ENCODE measurements around the gene ACOX3. TPM values are rescaled to one million over a fixed set of nuclear protein-coding genes. Genes with fewer than 3 reads are reported as not detected.
A peak's percentile ranks its signal among the peaks of the same experiment; 100 is the strongest.

Gene ACOX3
- total and polyA plus RNA-seq, 2 of the 8 experiments (the other 6 are each of a cell fraction or from before 2014, with no cell fraction given) = 2.5 to 9.9 TPM

GRCh38 chr4:8359193-8359592 lies 81.3 kb downstream of the ACOX3 start:
- H3K56ac ChIP-seq (replicated peaks; ENCODE audit: insufficient read length, low read depth, low read length) = no peak overlapping the region
- H3K4me3 ChIP-seq (ENCODE audit: extremely low read depth in 1 of 4, insufficient read depth in 2 of 4, low read depth in 3 of 4, low read length in 4 of 4) = no peak overlapping the region
- H3K4me2 ChIP-seq (ENCODE audit: insufficient read depth in 1 of 2, low read depth in 2 of 2, low read length in 2 of 2) = peak overlapping the region in 1 of 2 experiments; percentile 62; a peak in 1 of 4 replicates
- H2BK20ac ChIP-seq (ENCODE audit: low read length) = peak overlapping the region; percentile 94; the same call in 1 of the 2 replicates
- H3K23ac ChIP-seq (ENCODE audit: insufficient read length) = no peak overlapping the region
- H2BK120ac ChIP-seq (replicated peaks; ENCODE audit: low read depth, low read length) = no peak overlapping the region
- 86% methylated on average over 5 of the region's 5 CpGs; no CpG with 5 or more reads in 1 of the 2 experiments for WGBS, 2 experiments (ENCODE audit: extremely low coverage in 1 of 2, insufficient coverage in 1 of 2, insufficient read length in 1 of 2, insufficient replicate concordance in 2 of 2, low coverage in 1 of 2, low lambda C conversion rate in 2 of 2, missing lambda C conversion rate in 1 of 2)
- TF ChIP-seq HDAC6 (IDR thresholded peaks at IDR 0.05; ENCODE audit: low read depth, low read length) (peak; percentile 88), CEBPB (IDR thresholded peaks at IDR 0.05; ENCODE audit: low read depth, low read length) (0 out of 2 replicates have a peak, but pooled peaks have one; percentile 17), CHD2 (IDR thresholded peaks at IDR 0.05; ENCODE audit: low read length) (no peak), RNF2 (IDR thresholded peaks at IDR 0.05; ENCODE audit: borderline replicate concordance, low read depth, low read length, missing control alignments, poor library complexity, severe bottlenecking) (peak; percentile 31), RXRA (IDR thresholded peaks at IDR 0.05; ENCODE audit: insufficient read depth, low read depth, low read length) (0 out of 2 replicates have a peak, but pooled peaks have one; percentile 23), RBBP5 (IDR thresholded peaks at IDR 0.05; ENCODE audit: borderline replicate concordance, low read depth, low read length) (no peak), TCF12 (IDR thresholded peaks at IDR 0.05; ENCODE audit: low read depth, low read length) (peak; percentile 72; the same call in 1 of the 2 replicates), POLR2AphosphoS5 (IDR thresholded peaks at IDR 0.05; ENCODE audit: low read depth, low read length) (peak; percentile 95)
- peaks cover 10 to 16% of the 10 kb centered on the region in 2 experiments for H3K9me3 ChIP-seq (ENCODE audit: insufficient read depth in 2 of 2, low read depth in 1 of 2, low read length in 1 of 2)
- H3K4me1 ChIP-seq (replicated peaks in 1 of 4; ENCODE audit: control insufficient read depth in 3 of 4, insufficient read depth in 4 of 4, low read length in 3 of 4) = peaks cover 8 to 25% (median 14%) of the 10 kb centered on the region in 4 experiments; a peak in 6 of 7 replicates
- H4K20me1 ChIP-seq (replicated peaks in 1 of 2; ENCODE audit: control insufficient read depth in 1 of 2, insufficient read depth in 2 of 2, low read length in 2 of 2) = no peaks in the 10 kb centered on the region
- H2BK5ac ChIP-seq (ENCODE audit: low read depth, low read length) = no peak overlapping the region
- peak overlapping the region; percentile 35 for H4K91ac ChIP-seq (replicated peaks; ENCODE audit: insufficient read length, low read length)
- H4K5ac ChIP-seq (ENCODE audit: insufficient read length, low read depth, low read length) = no peak overlapping the region
- H3K14ac ChIP-seq (ENCODE audit: insufficient read length) = no peak overlapping the region
- H3K36me3 ChIP-seq (ENCODE audit: control insufficient read depth in 2 of 4, insufficient read depth in 4 of 4, low read length in 3 of 4) = peaks cover 0 to 3% (median 0%) of the 10 kb centered on the region in 4 experiments; a peak in 3 of 8 replicates
- no peak overlapping the region for H4K8ac ChIP-seq (ENCODE audit: extremely low read depth, insufficient read depth, low read length)
- DNase-seq (ENCODE audit: low read depth in 1 of 2, low spot score in 2 of 2) = no peak
- H3K27me3 ChIP-seq (replicated peaks in 1 of 4; ENCODE audit: control insufficient read depth in 3 of 4, extremely low read depth in 1 of 4, insufficient read depth in 3 of 4, low read length in 3 of 4) = peaks cover 0 to 17% (median under 1%) of the 10 kb centered on the region in 4 experiments; a peak in 5 of 7 replicates
- H2AFZ ChIP-seq (ENCODE audit: low read length) = no peak overlapping the region
- H3K4ac ChIP-seq (replicated peaks; ENCODE audit: insufficient read length, low read depth, low read length) = no peak overlapping the region
- POLR2A ChIA-PET (ENCODE audit: partially characterized antibody) = no interaction called here
- 0 out of 2 replicates have a peak overlapping the region, but pooled peaks have one; percentile 39 for H2BK12ac ChIP-seq (ENCODE audit: low read depth, low read length)
- H3K18ac ChIP-seq (ENCODE audit: extremely low read depth, low read length) = no peak overlapping the region; the same call in 1 of the 2 replicates
- CTCF ChIA-PET (ENCODE audit: partially characterized antibody) = no interaction called here
- no peak for FAIRE-seq
- H3K79me2 ChIP-seq (ENCODE audit: control insufficient read depth in 1 of 2, insufficient read depth in 2 of 2, low read length in 2 of 2) = no peaks in the 10 kb centered on the region
- H2AK5ac ChIP-seq (ENCODE audit: low read depth, low read length) = no peak overlapping the region
- H3K9ac ChIP-seq (replicated peaks in 1 of 4; ENCODE audit: extremely low read depth in 1 of 4, low read depth in 3 of 4, low read length in 3 of 4) = no peak overlapping the region
- no peaks in the 10 kb centered on the region for H3K79me1 ChIP-seq (ENCODE audit: low read depth, low read length)
- no peak overlapping the region for H3K27ac ChIP-seq (ENCODE audit: low read depth, low read length)
- H2BK15ac ChIP-seq (ENCODE audit: low read length) = no peak overlapping the region
- peaks cover 4% of the 10 kb centered on the region; the same call in 1 of the 2 replicates for H3K23me2 ChIP-seq (ENCODE audit: low read depth, low read length)
